Smooth muscle cell of the coronary artery (primary cell): ENCODE results near the gene BTBD3. TPM values are rescaled to one million over a fixed set of nuclear protein-coding genes. Genes with fewer than 3 reads are reported as not detected.

Experiments used
- total RNA-seq: library from RNA; depleted of rRNA; stranded (reverse); fragments of >200 nt; gene quantifications from 2 replicates; pipeline ENCODE4 v1.2.3, GENCODE V29; 2014; ENCODE audit warnings: low replicate concordance

BTBD3 gene
- total RNA-seq: 9.1 and 13.0 TPM in 2 replicates

GRCh38 chr20:11917663-11918062 lies at the start of gene BTBD3:
BTBD3 (plus strand) TSS chr20:11917893; CDS start chr20:11918276, 383 bp downstream.

